Epithelial cell of esophagus (primary cell): ENCODE measurements around the gene CDC14A.

ENCODE experiments used
- DNase-seq: peaks from one replicate; pipeline ENCODE4 v3.0.0; 2010; ENCODE audit warnings: low read depth
- H3K4me3 ChIP-seq: 2 replicates; pipeline ENCODE4 v1.5.1; 2011; ENCODE audit warnings: mild to moderate bottlenecking, low read length, control low read depth
- TF ChIP-seq, protein P1 (sequence below): IDR thresholded peaks from 2 replicates; pipeline ENCODE4 v1.5.1; 2011; ENCODE audit warnings: low read depth, mild to moderate bottlenecking, low read length, control low read depth, inconsistent platforms; ENCODE audit not compliant: insufficient read depth; ENCODE audit errors: missing control alignments

The CDC14A gene

DNA sequence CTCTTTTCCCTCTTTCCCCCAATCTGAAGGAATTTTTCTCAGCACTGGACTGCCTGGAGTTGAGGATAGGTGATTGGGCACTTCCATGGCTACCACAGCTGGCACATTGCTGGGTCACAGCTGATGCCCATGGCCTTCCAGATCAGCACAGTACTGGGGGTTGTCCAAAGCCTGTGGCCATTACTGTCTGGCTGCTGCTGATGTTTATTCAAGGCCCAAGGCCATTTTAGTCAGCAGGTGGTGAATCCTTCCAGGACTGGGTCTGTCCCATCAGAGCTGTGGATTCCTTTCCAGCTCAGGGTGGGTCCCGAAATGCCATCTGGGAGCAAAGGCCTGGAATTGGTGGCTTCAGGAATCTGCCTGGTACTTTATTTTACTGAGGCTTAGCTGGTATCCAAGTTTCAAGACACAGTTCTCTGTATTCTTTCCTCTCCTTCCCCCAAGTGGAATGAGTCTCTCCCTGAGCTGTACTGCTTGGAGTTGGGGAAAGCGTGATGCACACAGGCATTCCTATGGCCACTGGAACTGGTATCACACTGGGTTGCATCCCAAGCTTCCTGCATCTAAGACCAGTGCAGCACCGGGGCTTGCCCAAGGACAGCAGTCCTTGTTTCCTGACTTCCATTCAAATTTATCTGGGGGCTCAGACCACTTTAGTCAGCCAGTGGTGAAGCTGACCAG, 204.8 kb downstream of the CDC14A start:
- TF ChIP-seq, protein P1, sequence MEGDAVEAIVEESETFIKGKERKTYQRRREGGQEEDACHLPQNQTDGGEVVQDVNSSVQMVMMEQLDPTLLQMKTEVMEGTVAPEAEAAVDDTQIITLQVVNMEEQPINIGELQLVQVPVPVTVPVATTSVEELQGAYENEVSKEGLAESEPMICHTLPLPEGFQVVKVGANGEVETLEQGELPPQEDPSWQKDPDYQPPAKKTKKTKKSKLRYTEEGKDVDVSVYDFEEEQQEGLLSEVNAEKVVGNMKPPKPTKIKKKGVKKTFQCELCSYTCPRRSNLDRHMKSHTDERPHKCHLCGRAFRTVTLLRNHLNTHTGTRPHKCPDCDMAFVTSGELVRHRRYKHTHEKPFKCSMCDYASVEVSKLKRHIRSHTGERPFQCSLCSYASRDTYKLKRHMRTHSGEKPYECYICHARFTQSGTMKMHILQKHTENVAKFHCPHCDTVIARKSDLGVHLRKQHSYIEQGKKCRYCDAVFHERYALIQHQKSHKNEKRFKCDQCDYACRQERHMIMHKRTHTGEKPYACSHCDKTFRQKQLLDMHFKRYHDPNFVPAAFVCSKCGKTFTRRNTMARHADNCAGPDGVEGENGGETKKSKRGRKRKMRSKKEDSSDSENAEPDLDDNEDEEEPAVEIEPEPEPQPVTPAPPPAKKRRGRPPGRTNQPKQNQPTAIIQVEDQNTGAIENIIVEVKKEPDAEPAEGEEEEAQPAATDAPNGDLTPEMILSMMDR: no peak

DNA sequence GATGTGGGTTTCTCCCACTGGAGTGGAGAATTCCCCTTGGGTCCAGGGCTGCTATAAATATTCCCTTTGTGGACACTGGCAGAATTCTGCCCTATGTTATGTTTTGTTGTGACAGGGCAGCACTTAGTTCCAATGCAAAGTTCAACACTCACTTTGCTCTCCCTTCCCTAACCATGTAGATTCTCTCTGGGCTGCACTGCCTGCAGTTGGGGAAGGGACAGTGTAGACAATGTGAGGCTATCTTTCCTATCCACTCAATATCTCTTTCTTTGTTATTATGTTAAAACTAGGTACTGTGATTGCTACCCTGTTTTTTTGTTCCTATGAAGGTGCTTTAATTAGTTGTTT, 205.3 kb downstream of the CDC14A start:
- TF ChIP-seq, protein P1: no peak
- no peak for DNase-seq
- H3K4me3 ChIP-seq: no peak overlapping the region

More for the DNA sequence above, 204.8 kb downstream of the CDC14A start:
- H3K4me3 ChIP-seq: no peak overlapping the region
- DNase-seq: no peak

DNA sequence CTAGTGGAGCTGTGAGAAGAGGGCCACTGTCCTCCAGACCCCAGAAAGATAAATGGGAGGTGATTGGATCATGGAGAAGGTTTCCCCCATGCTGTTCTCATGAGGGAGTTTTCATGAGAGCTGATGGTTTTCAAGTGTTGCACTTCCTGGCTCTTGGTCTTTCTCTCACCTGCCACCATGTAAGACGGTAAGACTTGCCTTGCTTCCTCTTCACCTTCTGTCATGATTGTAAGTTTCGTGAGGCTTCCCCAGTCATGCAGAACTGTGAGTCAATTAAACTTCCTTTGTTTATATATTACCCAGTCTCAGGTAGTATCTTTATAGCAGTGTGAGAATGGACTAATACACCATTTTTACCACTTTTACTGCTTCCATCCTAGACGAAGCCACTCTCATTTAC, 213.2 kb downstream of the CDC14A start:
- TF ChIP-seq, protein P1: no peak
- no peak for DNase-seq
- no peak overlapping the region for H3K4me3 ChIP-seq

DNA sequence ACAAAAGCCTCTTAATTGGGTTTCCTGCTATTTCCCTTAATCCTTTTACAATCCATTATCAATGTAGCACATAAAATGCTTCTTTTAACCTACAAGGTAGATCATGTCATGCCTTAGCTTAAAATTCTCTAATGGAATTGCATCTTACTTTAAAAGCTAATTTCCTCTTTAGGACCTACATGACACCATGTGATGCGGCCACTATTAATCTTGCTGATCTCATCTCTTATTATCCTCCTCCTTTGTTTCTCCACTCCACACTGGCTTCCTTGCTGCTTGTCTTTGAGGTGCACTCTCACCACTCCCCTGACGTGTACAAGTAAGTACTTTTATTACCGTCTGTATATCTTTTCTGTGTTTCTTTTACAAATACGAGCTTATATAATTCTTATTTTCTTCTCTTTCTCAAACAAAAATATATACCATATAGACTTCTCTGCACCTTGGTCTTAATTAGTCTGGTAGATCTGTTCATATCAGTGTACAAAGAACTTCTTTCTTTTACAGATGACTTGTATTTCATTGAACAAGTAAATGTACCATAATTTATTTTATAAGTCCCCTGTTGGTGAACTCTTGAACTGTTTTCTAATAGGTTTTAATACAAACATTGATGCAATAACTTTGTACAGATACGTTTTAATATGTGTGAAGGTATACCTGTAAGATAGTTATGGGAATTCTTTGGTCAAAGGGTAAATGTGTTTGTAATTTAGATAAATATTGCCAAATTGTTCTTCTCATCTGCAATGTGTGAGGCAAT, 213.8 kb downstream of the CDC14A start:
- TF ChIP-seq, protein P1: no peak
- no peak for DNase-seq
- no peak overlapping the region for H3K4me3 ChIP-seq

DNA sequence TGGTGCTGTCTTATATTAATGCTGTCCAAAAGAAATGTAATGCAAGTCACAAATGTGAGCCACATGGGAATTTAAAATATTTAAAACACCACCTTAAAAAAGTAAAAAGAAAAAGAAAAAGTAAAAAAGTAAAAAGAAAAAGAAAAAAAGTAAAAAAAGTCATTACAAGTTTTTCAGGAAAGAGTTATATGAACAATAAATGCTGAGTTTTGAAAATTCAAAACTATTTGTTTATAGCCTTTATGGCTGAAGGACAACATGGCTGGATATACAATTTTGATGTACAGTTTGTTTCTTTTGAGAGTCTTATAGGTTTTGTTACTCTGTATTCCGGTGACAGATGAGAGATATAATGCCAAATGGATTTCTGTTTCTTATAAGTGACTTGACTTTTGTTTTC, 214.8 kb downstream of the CDC14A start:
- no peak overlapping the region for H3K4me3 ChIP-seq
- DNase-seq: no peak
- TF ChIP-seq, protein P1: no peak
